ENCODE data around the gene CELF3. TPM values are rescaled to one million over a fixed set of nuclear protein-coding genes. Genes with fewer than 3 reads are reported as not detected.

The CELF3 gene
- total RNA-seq, 6 experiments from 2014 or later, result not detected

DNA sequence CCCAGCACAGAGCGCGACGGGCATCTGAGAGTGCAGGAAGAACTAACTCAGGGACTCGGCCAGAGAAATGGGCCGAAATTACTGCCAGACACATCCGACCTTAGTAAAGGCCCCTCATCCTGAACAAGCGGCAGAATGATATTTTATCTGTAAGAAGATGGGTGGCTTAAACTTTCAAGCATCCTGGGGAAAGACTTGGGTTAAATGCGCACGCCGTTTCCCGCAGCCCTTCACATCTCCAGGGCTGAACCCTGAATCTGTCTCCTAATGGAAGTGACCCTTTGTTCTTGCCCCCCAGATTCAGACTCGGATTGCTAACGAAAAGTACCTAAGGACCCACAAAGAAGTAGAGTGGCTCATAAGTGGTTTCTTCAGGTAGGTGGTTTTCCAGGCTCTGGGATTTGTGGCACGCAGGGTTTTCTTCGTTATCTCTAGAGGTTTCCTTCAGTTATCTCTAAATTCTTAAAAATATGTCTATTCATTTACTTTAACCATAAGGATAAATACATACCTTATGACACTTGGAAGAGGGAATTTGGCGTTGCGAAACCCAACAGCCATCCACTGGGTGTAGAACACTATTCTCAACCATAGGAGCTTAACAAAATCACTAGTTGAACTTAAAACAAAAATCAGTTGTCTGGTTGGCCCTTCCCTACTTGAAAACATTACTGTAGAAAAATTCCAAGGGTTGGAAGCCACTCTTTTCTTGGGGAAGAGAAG lies 5.3 kb upstream of the CELF3 start:
- no peak overlapping the region for H3K27ac ChIP-seq
- intact Hi-C loops (cut with DNase I), result no loop called here

DNA sequence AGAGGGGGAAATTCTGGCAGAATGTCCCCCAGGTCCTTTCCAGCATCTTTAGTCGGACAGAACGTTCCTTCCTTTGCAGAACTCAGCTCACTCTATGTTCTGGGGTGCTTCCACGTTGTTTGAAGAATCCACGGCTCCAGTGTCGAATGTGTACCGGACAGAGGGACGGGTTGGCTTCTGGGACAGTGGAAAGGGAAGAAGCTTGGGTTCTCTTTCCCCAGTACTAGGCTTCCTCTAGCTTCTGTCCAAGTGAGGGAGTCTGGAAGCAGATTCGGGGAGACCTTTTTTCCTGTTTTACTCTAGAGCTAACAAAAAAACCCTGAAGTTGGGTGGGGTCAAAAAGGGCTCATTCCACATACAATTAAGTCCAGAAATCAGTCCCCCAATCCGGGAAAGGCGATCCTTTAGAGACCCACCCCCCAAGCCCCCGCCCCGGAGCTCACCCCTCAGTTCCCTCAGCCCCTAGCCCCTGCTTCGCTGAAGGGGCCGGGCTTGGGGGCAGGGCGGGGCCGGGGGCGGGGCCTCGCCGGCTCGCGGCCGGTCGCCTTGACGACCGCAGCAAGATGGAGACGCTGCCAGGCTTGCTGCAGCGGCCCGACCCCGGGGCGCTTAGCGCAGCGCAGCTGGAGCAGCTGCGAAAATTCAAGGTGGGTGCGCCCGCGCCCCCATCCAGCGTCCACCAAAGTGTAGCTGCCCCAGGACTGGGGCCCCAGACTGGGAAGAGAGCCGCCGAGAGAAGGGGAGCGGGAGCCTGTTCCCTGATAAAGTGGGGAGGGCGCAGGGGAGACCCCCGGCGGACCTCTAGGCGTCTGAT lies 4.6 kb upstream of the CELF3 start, which contains the start of gene RIIAD1:
Gene RIIAD1, plus strand, starts transcription at position 549 of the 814 bp plus-strand sequence. Its CDS starts 15 bp downstream, at position 564.
- no peak for TF ChIP-seq POLR2A (IDR thresholded peaks at IDR 0.05)
- TF ChIP-seq, protein P1, sequence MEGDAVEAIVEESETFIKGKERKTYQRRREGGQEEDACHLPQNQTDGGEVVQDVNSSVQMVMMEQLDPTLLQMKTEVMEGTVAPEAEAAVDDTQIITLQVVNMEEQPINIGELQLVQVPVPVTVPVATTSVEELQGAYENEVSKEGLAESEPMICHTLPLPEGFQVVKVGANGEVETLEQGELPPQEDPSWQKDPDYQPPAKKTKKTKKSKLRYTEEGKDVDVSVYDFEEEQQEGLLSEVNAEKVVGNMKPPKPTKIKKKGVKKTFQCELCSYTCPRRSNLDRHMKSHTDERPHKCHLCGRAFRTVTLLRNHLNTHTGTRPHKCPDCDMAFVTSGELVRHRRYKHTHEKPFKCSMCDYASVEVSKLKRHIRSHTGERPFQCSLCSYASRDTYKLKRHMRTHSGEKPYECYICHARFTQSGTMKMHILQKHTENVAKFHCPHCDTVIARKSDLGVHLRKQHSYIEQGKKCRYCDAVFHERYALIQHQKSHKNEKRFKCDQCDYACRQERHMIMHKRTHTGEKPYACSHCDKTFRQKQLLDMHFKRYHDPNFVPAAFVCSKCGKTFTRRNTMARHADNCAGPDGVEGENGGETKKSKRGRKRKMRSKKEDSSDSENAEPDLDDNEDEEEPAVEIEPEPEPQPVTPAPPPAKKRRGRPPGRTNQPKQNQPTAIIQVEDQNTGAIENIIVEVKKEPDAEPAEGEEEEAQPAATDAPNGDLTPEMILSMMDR (IDR thresholded peaks at IDR 0.05), result no peak
- ATAC-seq (peak; percentile 86 to 87 (median 86)), DNase-seq (peak in 1 of 3 donors; percentile 42)
- H3K9me3 ChIP-seq, result no peaks in the 10 kb centered on the region
- H3K27ac ChIP-seq, result peak within 1 kb of the TSS; percentile 30 to 49 (median 48)
- H3K27me3 ChIP-seq, result no peaks in the 10 kb centered on the region
- WGBS (ENCODE audit: insufficient coverage, low coverage, low lambda C conversion rate, missing lambda C conversion rate), result 5% methylated on average over 8 of the region's 44 CpGs
- no peaks in the 10 kb centered on the region for H3K36me3 ChIP-seq
- peaks cover 0 to 13% (median 3%) of the 10 kb centered on the region in 4 donors for H3K4me1 ChIP-seq
- intact Hi-C loops (cut with DNase I), result no loop called here
- peak within 1 kb of the TSS; percentile 37 to 59 (median 54) for H3K4me3 ChIP-seq

More for the DNA sequence above, 5.3 kb upstream of the CELF3 start:
- H3K27me3 ChIP-seq, result no peaks in the 10 kb centered on the region
- no peak for DNase-seq
- H3K4me1 ChIP-seq, result peaks cover 0 to 13% (median 3%) of the 10 kb centered on the region in 4 donors
- no peak for TF ChIP-seq POLR2A (IDR thresholded peaks at IDR 0.05)
- TF ChIP-seq, protein P1 (IDR thresholded peaks at IDR 0.05), result no peak
- no peak for ATAC-seq
- WGBS (ENCODE audit: insufficient coverage, low coverage, low lambda C conversion rate, missing lambda C conversion rate), result 46% methylated on average over 9 of the region's 17 CpGs
- peak overlapping the region; percentile 37 to 59 (median 54) for H3K4me3 ChIP-seq
- H3K36me3 ChIP-seq, result no peaks in the 10 kb centered on the region
- H3K9me3 ChIP-seq, result no peaks in the 10 kb centered on the region

DNA sequence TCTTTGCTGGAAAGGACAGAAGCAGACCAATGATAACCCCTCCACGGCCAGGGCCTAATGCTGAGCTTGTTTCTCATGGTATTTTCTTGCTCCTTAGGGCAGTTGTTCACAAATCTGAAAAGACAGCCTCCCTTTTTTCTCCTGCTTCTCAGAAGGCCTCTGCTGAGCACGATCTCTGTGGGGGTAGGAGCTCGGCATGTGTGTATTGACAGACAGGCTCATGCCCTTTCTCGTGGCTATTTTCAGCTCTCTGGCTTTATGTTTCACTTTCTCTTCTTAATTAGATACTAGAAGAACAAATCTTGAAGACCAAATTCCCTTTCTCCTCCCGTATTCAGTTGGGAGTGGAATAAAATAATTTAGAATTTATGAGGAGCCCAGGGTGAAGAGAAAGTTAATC lies 4.0 kb upstream of the CELF3 start:
- TF ChIP-seq POLR2A (IDR thresholded peaks at IDR 0.05), result no peak
- TF ChIP-seq, protein P1 (IDR thresholded peaks at IDR 0.05), result no peak
- WGBS (ENCODE audit: insufficient coverage, low coverage, low lambda C conversion rate, missing lambda C conversion rate), result 2% methylated on average over 5 of the region's 5 CpGs
- Histone ChIP-seq H3K27me3 (no peaks in the 10 kb centered on the region), H3K4me3 (peak overlapping the region; percentile 37 to 59 (median 54)), H3K4me1 (peaks cover 0 to 13% (median 3%) of the 10 kb centered on the region in 4 donors), H3K36me3 (no peaks in the 10 kb centered on the region), H3K27ac (peak overlapping the region; percentile 30 to 49 (median 48)), H3K9me3 (no peaks in the 10 kb centered on the region)
- intact Hi-C loops (cut with DNase I), result no loop called here
- peak; percentile 67 to 85 (median 70) for ATAC-seq
- no peak for DNase-seq

DNA sequence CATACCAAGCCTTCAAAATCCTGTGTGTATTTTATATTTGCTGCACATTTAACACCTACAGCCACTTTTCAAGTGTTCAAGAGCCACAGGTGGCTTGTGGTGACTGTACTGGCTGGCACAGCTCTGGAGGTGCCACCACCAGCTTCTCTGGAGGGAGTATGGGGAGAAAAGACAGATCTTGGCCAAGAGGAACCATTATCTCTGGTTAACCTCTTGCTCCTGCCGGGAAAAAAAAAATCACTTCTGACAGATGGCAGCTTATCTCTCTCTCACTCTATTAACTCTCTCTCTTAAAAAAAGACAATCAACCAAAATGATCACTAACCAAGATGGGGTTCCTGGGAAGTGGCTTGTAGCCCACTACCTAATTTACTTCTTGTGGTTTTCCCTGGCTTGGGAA lies 3.5 kb upstream of the CELF3 start:
- Histone ChIP-seq H3K4me3 (peak overlapping the region in 2 of 3 donors; percentile 54 to 59), H3K27me3 (no peaks in the 10 kb centered on the region)
- WGBS (ENCODE audit: insufficient coverage, low coverage, low lambda C conversion rate, missing lambda C conversion rate), result 17% methylated on average over 1 of the region's 1 CpG

More for the DNA sequence above, 3.5 kb upstream of the CELF3 start:
- TF ChIP-seq POLR2A (IDR thresholded peaks at IDR 0.05), result no peak
- TF ChIP-seq, protein P1 (IDR thresholded peaks at IDR 0.05), result no peak
- H3K27ac ChIP-seq, result peak overlapping the region in 2 of 3 donors; percentile 48 to 49
- no peaks in the 10 kb centered on the region for H3K36me3 ChIP-seq
- no peak for DNase-seq
- H3K4me1 ChIP-seq, result peaks cover 0 to 13% (median 3%) of the 10 kb centered on the region in 4 donors
- ATAC-seq, result no peak
- H3K9me3 ChIP-seq, result no peaks in the 10 kb centered on the region
- intact Hi-C loops (cut with DNase I), result no loop called here

Data from right lobe of liver (tissue), 6 donors.